GM18499 (cell line): ENCODE results near the gene MBD6.
"Not testable (repeated sequence)": the region's sequence is repeated elsewhere in the genome, so short reads cannot be mapped to it uniquely, and the experiment has no call there.

ENCODE experiments used
- ATAC-seq: cut with Tn5 transposase; IDR thresholded peaks from one replicate; pipeline ENCODE4 v1.9.1; 2021; ENCODE audit warnings: moderate number of reproducible peaks; ENCODE audit not compliant: insufficient read depth, unreplicated experiment

MBD6 gene

DNA sequence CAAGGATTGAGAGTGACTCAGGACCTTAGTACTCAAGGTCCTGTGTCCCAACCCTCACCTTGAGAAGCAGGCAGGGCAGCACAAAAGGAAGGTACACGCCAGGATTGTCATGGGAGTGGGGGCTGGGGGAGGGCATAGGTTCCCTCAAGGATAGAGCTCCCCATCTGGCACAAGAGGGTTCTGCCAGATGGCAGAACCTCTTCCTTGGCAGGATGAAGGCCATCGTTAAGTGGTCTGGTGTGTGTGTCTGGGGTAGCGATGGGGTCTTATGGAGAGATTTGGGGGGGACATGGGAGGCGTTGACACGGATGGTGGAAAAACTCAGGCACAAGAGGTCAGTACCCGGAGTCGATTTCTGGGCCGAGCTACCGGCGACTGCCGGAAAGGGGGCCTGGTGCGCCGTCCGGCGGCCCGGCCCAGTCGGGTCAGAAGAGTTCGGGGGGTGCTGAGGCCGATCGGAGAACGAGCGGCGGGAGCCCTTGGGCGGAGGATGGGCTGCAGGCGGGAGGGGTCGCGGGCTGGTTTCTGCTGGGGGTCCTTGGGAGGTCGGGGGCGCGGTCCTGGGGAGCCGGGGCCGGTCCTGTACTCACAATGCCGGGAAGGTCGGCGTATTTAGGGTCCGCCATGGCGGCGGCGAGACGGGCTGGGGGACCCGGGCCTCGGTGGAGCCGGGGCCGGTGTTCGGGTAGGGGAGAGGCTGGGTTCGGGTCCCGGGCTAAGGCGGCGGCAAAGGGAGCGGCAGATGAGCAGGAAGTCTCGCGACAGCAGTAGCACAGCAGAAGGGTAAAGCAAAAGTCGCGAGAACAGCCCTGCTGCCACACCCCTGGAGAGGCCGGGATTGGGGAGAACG is 24.0 kb downstream of the MBD6 start, which contains the start of gene DCTN2:
Gene DCTN2, minus strand, starts transcription at position 755 of the 850 bp plus-strand sequence. Its CDS starts 129 bp downstream, at position 626.
- ATAC-seq, result peak; percentile 97

DNA sequence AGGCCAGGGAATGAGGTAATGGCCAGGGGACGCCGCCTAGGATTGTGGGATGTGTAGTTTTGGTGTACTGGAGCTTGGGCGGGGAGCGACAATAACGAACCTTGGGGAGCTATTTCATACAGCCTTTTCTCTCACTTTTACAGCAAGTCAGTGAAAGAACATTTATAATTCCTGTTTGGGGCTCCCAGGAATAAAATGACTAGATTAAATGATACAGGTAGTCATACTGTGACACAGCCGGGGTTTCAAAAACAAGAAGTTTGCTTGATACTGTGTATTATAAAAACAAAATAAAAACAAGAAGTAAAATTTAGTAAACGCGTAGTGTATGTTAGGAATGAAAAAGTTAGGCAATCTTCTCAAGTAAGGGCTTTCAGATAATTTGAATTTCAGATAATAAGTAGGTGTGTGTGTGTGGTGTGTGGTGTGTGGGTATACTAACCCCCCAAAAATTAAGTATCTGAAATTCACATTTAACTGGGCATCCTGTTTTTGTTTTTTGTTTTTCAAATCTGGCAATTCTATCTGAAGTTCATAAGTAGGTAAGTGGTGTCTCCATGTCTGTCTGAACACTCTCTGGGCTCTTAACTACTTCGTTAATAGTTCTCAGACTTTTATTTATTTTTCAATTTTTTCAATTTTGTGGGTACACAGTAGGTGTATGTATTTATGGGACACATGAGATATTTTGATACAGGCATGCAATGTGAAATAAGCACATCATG is 24.8 kb downstream of the MBD6 start:
- no peak for ATAC-seq

DNA sequence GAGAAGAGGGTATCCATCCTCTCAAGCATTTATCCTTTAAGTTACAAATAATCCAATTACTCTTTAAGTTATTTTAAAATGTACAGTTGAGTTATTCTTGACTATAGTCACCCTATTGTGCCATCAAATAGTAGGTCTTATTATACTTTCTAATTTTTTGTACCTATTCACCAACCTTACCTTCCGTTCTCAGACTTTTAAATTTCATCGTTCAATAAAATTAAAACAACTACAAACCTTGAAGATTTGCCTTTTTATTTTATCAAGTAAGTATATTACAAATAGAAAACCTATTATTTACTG is 25.3 kb downstream of the MBD6 start:
- no peak for ATAC-seq

DNA sequence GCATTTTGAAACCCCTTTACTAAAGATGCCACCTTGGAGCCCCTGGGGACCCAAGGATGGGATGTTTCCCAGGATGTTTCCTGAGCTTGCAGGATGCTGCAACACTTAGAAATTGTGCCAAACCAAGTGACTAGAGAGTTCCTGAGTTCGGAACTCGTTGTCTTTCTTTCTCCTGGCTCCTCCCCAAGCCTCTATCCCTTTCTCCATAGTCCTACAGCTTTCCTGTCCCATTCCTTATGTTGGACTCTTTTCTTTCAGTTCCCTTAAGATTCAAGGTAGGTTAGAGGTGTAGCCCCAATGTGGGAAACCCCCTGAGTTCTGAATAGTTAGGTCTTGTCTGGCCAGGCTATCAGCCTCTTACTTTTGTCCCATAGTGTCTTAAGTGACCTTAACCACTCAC is 25.9 kb downstream of the MBD6 start:
- no peak for ATAC-seq

DNA sequence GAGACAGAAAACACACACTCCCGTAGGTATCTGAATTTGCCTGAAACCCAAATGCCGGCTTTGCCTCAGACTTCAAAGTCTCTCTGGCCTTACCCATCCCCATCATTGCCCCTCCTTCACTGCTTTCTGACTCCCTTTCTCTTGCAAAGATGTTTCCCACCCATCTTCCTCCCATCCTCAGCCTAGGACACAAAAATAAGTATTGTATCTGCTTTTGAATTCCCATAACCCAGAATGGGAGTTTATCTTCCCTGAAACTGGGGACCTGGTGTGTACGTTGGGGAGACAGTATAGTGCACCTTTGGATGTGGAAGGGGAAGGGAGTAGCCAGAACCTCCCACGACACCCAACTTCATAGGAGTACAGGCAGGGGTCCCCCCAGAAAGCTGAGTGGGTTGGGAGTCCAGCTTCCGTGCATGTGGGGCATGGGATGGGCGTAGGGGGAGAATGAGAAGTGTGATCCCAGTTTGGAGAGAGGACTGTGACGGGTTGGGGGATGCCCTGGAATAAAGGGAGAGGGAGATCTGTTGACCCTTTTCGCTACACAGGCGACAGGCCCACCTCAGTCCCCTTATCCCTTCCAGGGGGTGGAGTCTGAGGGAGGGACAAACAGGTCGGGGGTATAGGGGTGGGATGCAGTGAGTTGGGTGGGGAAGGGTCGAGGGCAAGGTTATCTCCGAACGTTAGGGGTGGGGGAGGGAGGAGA is 26.7 kb downstream of the MBD6 start:
- no peak for ATAC-seq

DNA sequence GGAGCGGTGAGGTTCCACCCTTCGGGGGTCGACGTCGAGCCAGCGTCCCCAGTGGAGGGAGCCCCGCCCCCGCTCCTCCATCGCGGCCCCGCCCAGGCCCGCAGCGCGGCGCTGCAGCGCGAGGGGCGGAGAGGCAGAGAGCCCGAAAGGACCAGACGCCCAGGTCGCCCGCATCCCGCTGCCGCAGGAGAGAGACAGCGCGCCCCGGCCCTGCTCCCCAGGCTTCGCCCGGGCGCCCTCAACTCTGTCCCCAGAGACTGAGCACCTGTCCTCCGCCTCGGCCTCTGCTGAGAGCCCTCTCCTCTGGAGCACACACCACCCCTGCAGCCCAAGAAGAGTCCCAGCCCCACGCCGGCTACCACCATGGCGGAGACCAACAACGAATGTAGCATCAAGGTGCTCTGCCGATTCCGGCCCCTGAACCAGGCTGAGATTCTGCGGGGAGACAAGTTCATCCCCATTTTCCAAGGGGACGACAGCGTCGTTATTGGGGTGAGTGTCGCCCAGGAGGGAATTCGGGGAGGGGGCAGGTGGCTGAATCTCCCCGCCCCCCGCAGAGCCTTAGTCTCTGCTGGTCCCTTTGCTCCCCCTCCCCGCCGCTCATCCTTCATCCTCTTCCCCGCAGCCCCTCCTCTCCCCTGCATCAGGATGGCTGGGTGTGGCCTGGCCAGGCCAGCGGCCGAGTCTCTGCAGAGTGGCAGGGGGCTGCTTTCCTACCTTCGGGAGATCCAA is 27.5 kb downstream of the MBD6 start, which contains the start of gene KIF5A:
Gene KIF5A, plus strand, starts transcription at position 136 of the 732 bp plus-strand sequence. Its CDS starts 228 bp downstream, at position 364.
- ATAC-seq, result no peak

DNA sequence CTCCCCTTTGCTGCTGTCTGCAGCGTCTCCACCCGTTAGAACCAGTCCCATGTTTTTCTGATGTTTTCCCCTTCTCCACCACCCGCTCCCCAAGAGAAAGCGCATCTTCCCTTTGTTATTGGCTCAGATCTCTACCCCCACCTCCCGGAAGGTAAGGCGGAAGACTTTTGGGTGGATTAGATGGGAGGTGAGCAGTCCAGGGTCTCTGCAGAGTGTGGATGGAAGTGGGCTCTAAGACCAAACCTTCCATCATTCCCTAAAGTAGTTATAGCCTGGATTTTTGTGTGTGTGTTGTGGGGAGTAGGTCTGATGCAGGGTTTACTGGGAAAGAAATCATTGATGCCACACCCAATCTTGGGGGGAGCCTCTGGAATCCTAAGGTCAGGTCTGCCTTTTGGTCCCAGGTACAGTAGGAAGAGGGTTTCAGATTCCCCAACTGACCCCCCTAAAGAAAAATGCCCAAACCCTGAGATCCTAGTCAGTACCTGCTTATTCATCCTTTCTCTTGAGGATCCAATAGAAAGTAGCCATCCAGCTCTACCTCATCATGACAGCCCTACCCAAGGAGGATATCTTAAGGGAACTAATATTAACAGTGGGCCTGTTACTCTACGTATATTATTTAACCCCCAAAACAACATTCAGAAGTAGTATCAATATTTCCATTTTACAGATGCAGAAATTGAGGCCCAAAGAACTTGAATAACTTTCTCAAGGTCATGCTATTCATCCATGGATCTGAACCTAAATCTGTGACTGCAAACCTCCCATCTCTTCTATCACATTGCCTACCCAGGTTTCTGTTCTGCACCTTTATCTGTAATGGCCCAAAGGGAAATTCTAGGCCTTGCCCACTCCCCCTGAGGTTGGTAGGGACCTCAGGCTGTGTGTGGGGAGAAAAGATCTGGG is 28.3 kb downstream of the MBD6 start:
- ATAC-seq, result no peak

DNA sequence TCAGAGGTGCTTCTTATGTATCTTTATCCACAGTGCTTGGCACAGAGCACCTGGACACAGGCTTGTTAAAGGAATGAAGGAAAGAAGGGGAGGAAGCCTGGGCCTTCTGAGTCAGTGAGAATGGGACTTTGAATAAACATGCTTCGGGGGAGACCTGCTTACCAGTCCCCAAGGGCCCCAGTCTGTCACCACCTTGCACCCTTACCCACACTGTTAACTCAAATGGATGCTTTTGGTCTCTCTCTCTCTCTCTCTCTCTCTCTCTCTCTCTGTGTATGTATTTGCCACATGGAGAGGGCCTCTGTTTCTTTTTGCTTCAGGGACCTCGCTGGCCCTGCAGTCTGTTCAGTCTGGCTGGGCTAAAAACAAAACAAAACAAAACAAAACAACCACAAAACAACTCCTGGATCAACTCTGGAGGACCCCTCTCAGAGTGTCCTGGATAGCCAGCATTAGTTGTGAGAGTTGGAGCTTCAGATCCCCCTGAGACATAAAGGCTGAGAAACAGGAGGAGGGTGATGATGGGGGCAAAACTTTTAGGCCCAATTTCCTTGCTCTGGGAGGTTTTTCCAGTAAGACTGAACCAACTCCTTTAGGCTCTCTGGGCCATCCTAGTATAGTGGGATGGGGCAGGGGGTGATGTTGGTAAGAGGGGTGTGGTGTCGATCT is 29.1 kb downstream of the MBD6 start:
- ATAC-seq, result no peak

DNA sequence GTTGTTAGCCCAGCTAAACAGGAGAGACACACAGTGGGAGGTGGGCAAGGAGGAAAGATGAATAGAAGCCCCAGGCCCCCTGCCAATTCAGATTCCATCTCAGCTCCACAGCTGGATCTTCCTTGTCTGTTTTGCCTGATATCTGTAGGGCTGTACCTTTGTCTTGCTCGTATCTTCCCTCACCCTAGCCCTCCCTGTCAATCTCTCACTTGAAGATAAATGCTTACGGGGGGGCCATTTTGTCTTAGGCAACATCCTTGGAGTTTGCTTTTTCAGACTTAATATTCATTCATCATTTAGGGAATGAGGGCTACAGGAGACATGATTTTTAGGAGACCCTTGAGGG is 29.7 kb downstream of the MBD6 start:
- no peak for ATAC-seq

DNA sequence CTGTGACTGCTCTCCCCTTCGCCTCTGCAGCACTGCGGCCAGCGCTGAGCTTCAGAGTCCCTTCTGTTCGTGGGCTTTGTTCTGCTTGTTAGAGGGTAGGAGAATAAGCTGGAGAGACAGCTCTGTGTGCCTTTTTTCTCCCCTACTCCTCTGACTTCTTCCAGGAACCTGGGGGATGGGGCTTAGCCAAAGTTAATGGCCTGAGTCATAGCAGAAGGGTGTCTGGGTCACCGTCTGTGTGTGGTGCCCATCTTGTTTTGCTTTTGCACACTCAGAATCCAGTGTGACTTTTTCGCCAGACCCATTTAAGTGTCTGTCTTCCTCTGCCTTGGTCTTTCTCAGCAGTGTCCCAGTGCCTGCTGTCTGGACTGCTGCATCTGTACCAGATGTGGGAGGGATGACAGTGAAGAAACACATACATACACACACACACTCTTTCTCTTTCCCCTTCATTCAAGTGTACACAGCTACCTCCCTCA is 30.2 kb downstream of the MBD6 start:
- ATAC-seq, result no peak

DNA sequence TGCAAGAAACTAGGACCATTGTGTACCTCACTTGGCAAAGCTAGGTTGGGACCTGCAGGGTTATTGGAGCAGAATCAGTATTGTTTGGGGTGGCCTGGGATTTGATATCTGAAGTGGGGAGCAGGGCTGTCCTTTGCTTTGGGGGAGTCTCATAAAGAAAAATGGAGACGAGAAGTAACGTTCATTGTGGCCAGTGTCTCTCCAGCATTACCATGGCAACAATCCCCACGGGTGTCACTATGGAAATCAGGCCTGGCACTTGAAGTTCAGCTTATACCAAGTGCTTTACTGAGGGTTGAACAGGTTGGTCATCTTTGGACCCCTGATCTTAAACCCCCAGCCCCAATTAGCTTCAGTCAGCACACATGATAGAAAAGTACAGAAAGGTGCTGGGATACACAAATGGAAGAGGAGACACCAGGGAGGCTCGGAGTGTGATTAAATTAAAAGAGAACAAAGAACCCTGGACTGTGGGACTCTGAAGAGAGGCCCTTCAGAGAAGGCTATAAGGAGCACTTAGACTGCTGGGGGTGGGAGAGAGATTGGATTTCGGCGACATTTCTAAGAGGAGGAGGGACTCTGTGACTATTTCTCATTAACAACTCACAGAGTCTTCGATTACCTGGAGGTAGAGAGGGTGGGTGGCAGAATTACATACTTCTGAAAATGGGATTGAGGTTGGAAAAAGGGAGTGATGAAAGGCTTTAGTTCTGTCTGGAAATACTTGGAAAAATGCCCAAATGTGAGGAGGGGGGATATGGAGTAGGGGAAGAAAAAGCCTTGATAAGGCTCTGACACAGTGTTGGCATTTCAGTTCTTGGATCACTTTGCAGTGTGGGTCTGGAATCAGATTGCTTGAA is 30.9 kb downstream of the MBD6 start:
- no peak for ATAC-seq

DNA sequence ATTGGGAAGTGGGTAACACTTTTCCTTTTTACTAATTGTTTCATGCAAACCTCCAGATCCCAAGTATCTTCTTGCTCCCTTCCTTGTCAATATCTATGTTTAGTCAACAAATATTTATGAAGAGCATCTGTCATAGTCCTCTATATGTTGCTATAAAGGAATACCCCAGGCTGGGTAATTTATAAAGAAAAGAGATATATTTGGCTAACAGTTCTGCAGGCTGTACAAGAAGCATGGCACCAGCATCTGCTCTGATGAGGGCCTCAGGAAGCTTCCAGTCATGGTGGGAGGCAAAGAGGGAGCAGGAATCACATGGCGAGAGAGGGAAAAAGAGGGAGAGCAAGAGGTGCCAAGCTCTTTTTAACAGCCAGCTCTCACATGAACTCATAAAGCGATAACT is 31.8 kb downstream of the MBD6 start:
- ATAC-seq, result no peak

DNA sequence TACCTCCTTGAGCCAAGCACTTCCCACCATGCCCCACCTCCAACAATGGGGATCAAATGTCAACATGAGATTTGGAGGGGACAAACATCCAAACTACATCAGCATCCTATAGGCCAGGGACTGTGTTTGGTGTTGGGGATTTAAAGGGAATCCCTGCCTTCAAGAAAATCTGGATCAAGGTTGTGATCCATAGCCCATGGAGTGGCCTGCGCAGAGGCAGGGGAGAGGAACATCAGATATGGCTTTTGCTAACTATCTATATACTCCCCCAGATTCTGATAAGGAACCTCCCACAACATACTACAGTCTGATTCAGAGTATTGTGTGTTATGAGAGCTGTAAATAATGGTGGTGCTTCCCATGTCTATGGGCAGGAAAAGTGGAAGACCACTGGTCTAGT is 32.3 kb downstream of the MBD6 start:
- no peak for ATAC-seq

DNA sequence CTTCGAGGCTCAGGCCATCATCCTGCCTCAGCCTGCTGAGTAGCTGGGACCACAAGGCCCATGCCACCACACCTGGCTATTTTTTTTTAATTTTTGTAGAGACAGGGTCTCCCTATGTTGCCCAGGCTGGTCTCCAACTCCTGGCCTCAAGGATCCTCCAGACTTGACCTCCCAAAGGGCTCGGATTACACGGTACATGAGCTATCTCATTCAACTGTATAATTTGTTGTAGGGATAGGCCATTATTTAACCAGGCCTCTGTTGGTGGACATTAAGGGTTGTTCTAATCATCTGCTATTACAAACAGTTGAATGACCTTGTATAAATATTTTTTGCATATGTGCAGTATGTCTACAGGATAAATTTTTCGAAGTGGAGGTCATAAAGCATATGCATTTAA is 36.2 kb downstream of the MBD6 start:
- ATAC-seq, result no peak

DNA sequence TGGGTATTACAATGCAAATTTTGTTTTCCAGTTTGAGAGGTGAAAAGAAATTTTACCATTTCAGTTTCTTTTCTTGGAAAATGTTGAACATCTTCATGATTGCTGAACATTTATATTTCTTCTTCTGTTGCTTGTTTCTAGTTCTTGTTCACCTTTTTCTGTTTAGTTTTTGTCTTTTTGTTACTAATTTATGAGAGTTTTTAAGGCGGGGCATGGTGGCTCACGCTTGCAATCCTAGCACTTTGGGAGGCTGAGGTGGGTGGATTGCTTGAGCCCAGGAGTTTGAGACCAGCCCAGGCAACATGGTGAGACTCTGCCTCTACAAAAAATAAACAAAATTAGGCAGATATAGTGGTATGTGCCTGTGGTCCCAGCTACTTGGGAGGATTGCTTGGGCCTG is 37.9 kb downstream of the MBD6 start:
- ATAC-seq, result no peak

DNA sequence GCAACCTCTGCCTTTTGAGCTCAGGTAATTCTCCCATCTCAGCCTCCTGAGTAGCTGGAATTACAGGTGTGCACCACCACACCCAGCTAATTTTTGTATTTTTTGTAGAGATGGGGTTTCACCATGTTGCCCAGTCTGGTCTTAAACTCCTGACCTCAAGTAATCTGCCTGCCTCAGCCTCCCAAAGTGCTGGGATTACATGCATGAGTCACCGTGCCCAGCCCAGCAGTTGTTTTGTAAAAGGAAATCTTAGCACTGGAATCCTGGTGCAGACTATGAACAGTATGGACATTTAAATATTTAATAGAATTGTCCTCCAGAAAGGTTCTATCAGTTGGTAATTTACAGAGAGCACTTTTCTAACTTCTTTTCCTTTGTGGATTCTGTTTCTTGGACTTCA is 38.5 kb downstream of the MBD6 start:
- ATAC-seq, result not testable (repeated sequence)

DNA sequence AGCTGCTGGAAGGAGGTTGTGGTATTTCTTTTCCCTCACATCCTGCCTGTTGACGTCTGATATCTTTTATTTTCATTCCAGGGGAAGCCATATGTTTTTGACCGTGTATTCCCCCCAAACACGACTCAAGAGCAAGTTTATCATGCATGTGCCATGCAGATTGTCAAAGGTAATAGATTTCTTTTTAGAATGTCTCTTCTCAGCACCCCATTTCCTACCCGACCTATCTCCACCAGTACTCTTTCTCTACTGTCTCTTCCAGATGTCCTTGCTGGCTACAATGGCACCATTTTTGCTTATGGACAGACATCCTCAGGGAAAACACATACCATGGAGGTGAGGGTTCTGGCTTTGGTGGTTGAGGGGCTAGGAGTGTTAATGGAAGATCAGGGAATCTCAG is 40.7 kb downstream of the MBD6 start:
- ATAC-seq, result no peak

DNA sequence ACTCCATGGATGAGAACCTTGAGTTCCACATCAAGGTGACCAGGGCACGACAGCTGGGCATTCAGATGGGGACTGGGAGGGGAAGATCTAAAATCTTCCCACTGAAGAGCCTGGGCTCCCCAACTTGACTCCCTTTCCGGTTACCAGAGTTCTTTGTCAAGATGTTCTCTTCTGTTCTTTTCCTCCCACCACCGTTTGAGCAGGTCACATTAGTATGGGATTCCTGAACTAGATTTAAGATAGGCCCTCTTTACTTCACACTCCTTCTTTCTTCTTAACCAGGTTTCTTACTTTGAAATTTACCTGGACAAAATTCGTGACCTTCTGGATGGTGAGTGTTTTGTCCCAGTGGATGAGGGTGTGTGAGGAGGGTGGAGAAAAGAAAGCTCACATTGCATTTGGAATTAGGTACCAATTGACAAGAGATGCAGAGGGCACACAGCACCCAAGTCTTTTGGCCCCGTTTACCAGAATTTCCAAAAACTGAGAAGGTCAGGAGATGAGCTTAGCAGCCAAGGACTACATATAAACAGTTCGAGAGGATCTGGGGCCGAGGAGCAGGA is 41.6 kb downstream of the MBD6 start:
- ATAC-seq, result no peak
